ENCODE measurements around the gene RNF135.
A peak's percentile ranks its signal among the peaks of the same experiment; 100 is the strongest.
"Not testable (repeated sequence)": the region's sequence is repeated elsewhere in the genome, so short reads cannot be mapped to it uniquely, and the experiment has no call there.

The RNF135 gene

GRCh38 chr17:30970831-30971567, at the start of gene RNF135:
RNF135 (plus strand) TSS chr17:30971039; CDS start chr17:30971074, 35 bp downstream.
- DNase-seq: peak; percentile 49

GRCh38 chr17:30921544-30922196, 49.2 kb upstream of the RNF135 start, which contains the start of gene ADAP2:
ADAP2 (plus strand) TSS chr17:30921945; CDS start chr17:30922015, 70 bp downstream.
- DNase-seq: no peak

GRCh38 chr17:30922235-30923030, 48.4 kb upstream of the RNF135 start:
- DNase-seq: no peak

GRCh38 chr17:30924341-30924740, 46.5 kb upstream of the RNF135 start:
- DNase-seq: no peak

GRCh38 chr17:30926516-30926915, 44.3 kb upstream of the RNF135 start:
- no peak for DNase-seq

- DNase-seq: no peak
Measured at GRCh38 chr17:30927756-30928155, 43.1 kb upstream of the RNF135 start.

GRCh38 chr17:30928584-30928983, 42.3 kb upstream of the RNF135 start:
- no peak for DNase-seq

GRCh38 chr17:30929081-30929633, 41.7 kb upstream of the RNF135 start:
- no peak for DNase-seq

GRCh38 chr17:30929861-30930260, 41.0 kb upstream of the RNF135 start:
- not testable (repeated sequence) for DNase-seq

GRCh38 chr17:30930495-30930894, 40.3 kb upstream of the RNF135 start:
- no peak for DNase-seq

- not testable (repeated sequence) for DNase-seq
Measured at GRCh38 chr17:30931582-30931981, 39.3 kb upstream of the RNF135 start.

- no peak for DNase-seq
Measured at GRCh38 chr17:30933966-30934365, 36.9 kb upstream of the RNF135 start.

GRCh38 chr17:30939051-30939689, 31.7 kb upstream of the RNF135 start:
- DNase-seq: no peak

- no peak for DNase-seq
Measured at GRCh38 chr17:30942308-30943079, 28.3 kb upstream of the RNF135 start.

- no peak for DNase-seq
Measured at GRCh38 chr17:30947796-30948195, 23.0 kb upstream of the RNF135 start.

GRCh38 chr17:30950189-30950588, 20.6 kb upstream of the RNF135 start:
- no peak for DNase-seq

GRCh38 chr17:30950669-30951399, 20.0 kb upstream of the RNF135 start:
- no peak for DNase-seq

- DNase-seq: no peak
Measured at GRCh38 chr17:30952638-30953393, 18.0 kb upstream of the RNF135 start.

- no peak for DNase-seq
Measured at GRCh38 chr17:30954046-30954830, 16.6 kb upstream of the RNF135 start.

All from NK-92 treated with Interleukin-12 subunit alpha and Interleukin-12 subunit beta, amount 100 ng/mL, for 24 hours (cell line).